ENCODE measurements around the gene TRIM14. TPM values are rescaled to one million over a fixed set of nuclear protein-coding genes. Genes with fewer than 3 reads are reported as not detected.

TRIM14 gene
- 10.9 to 15.0 TPM (median 13.8 TPM) in 5 replicates for total RNA-seq (2022; extraction: Qiagen RNA extraction)

GRCh38 chr9:98118640-98119601 is at the start of gene TRIM14:
Gene TRIM14 (minus strand): TSS chr9:98119222. CDS start chr9:98119188, 34 bp downstream.

GRCh38 chr9:98056269-98057137 is 62.5 kb downstream of the TRIM14 start, which contains the start of gene NANS:
Gene NANS (plus strand): TSS chr9:98056732. CDS start chr9:98056809, 77 bp downstream.

Other genes with a start within 250 kb of the TRIM14 start
- gene TRMO, start 196.7 kb downstream of the TRIM14 start, total RNA-seq (2022; extraction: Qiagen RNA extraction) = 11.3 to 13.0 TPM (median 12.5 TPM) in 5 replicates
- gene HEMGN, start 181.1 kb downstream of the TRIM14 start, total RNA-seq (2022; extraction: Qiagen RNA extraction) = not detected in 5 replicates
- gene ANP32B, start 135.9 kb downstream of the TRIM14 start, total RNA-seq (2022; extraction: Qiagen RNA extraction) = 277 to 320 TPM (median 299 TPM) in 5 replicates
- 59.5 to 74.0 TPM (median 70.9 TPM) in 5 replicates for gene NANS, start 62.5 kb downstream of the TRIM14 start, total RNA-seq (2022; extraction: Qiagen RNA extraction)
- 0.99 to 2.1 TPM (median 1.6 TPM) in 5 replicates for gene CORO2A, start 73.4 kb upstream of the TRIM14 start, total RNA-seq (2022; extraction: Qiagen RNA extraction)
- gene TBC1D2, start 136.4 kb upstream of the TRIM14 start, total RNA-seq (2022; extraction: Qiagen RNA extraction) = 10.2 to 13.3 TPM (median 10.9 TPM) in 5 replicates

Data from A549 treated with Hydrocortisone at 1 μM for 4 hours (cell line).